ENCODE data around the gene MRPL17. TPM values are rescaled to one million over a fixed set of nuclear protein-coding genes. Genes with fewer than 3 reads are reported as not detected.

Gene MRPL17
- polyA plus RNA-seq, 3 donors, result 8.0 to 14.0 (median 12.8) TPM

GRCh38 chr11:6719576-6719975 lies 36.4 kb upstream of the MRPL17 start:
- H3K27me3 ChIP-seq (ENCODE audit: control insufficient read depth in 2 of 2, insufficient read depth in 2 of 2, low read length in 2 of 2), result no peaks in the 10 kb centered on the region
- DNase-seq, result no peak
- no peak for TF ChIP-seq CTCF (IDR thresholded peaks at IDR 0.05)
- intact Hi-C loops (cut with micrococcal nuclease), result no loop called here
- Mint-ChIP-seq H3K27ac (no peak overlapping the region), H3K27me3 (ENCODE audit: low read depth in 3 of 3) (no peaks in the 10 kb centered on the region), H3K4me1 (peaks cover 28% of the 10 kb centered on the region), H3K9me3 (peaks cover 0 to 14% (median 4%) of the 10 kb centered on the region in 7 donors), H3K36me3 (peaks cover 31 to 34% of the 10 kb centered on the region in 2 donors), H3K4me3 (no peak overlapping the region)
- no peak overlapping the region for H3K4me3 ChIP-seq (replicated peaks in 1 of 3; ENCODE audit: low read depth in 2 of 3, low read length in 3 of 3)
- no peak overlapping the region for H3K9ac ChIP-seq (ENCODE audit: insufficient read depth, low read length, poor library complexity, severe bottlenecking)
- H3K79me2 ChIP-seq (ENCODE audit: insufficient read depth, low read length), result peaks cover 11% of the 10 kb centered on the region
- peaks cover 3 to 38% of the 10 kb centered on the region in 2 donors for H3K36me3 ChIP-seq (replicated peaks in 1 of 2; ENCODE audit: control insufficient read depth in 1 of 2, insufficient read depth in 2 of 2, low read length in 2 of 2)
- H2AFZ ChIP-seq (ENCODE audit: insufficient read depth, low read depth, low read length, poor library complexity, severe bottlenecking), result no peak overlapping the region
- peaks cover 6 to 7% of the 10 kb centered on the region in 2 donors for H3K4me1 ChIP-seq (ENCODE audit: control insufficient read depth in 1 of 2, insufficient read depth in 2 of 2, low read length in 2 of 2)
- H3K27ac ChIP-seq (ENCODE audit: low read depth in 1 of 2, low read length in 2 of 2), result no peak overlapping the region
- H3K9me3 ChIP-seq (replicated peaks in 1 of 2; ENCODE audit: control insufficient read depth in 1 of 2, insufficient read depth in 1 of 2, low read length in 2 of 2), result no peaks in the 10 kb centered on the region
- H3K4me2 ChIP-seq (replicated peaks; ENCODE audit: extremely low read depth, low read length, poor library complexity, severe bottlenecking), result no peak overlapping the region
- peaks cover 58% of the 10 kb centered on the region for H4K20me1 ChIP-seq (ENCODE audit: insufficient read depth, low read length)
- WGBS (ENCODE audit: insufficient coverage), result no CpG with 5 or more reads among the region's 1 CpG

GRCh38 chr11:6717426-6717825 lies 34.3 kb upstream of the MRPL17 start:
- no peak overlapping the region for H3K9ac ChIP-seq (ENCODE audit: insufficient read depth, low read length, poor library complexity, severe bottlenecking)
- Mint-ChIP-seq H3K27ac (peak overlapping the region in 1 of 7 donors; percentile 74), H3K9me3 (peaks cover under 1 to 14% (median 4%) of the 10 kb centered on the region in 7 donors), H3K36me3 (peaks cover 22 to 24% of the 10 kb centered on the region in 2 donors), H3K4me1 (peaks cover 26% of the 10 kb centered on the region), H3K27me3 (ENCODE audit: low read depth in 3 of 3) (peaks cover 0 to 3% (median 1%) of the 10 kb centered on the region in 3 donors), H3K4me3 (no peak overlapping the region)
- no peak overlapping the region for H3K27ac ChIP-seq (ENCODE audit: low read depth in 1 of 2, low read length in 2 of 2)
- no peak overlapping the region for H2AFZ ChIP-seq (ENCODE audit: insufficient read depth, low read depth, low read length, poor library complexity, severe bottlenecking)
- peaks cover 36% of the 10 kb centered on the region for H4K20me1 ChIP-seq (ENCODE audit: insufficient read depth, low read length)
- WGBS (ENCODE audit: insufficient coverage), result 100% methylated on average over 1 of the region's 3 CpGs
- H3K4me1 ChIP-seq (ENCODE audit: control insufficient read depth in 1 of 2, insufficient read depth in 2 of 2, low read length in 2 of 2), result peaks cover 6 to 7% of the 10 kb centered on the region in 2 donors
- intact Hi-C loops (cut with micrococcal nuclease), result no loop called here
- H3K4me2 ChIP-seq (replicated peaks; ENCODE audit: extremely low read depth, low read length, poor library complexity, severe bottlenecking), result no peak overlapping the region
- no peaks in the 10 kb centered on the region for H3K79me2 ChIP-seq (ENCODE audit: insufficient read depth, low read length)
- no peaks in the 10 kb centered on the region for H3K9me3 ChIP-seq (replicated peaks in 1 of 2; ENCODE audit: control insufficient read depth in 1 of 2, insufficient read depth in 1 of 2, low read length in 2 of 2)
- H3K4me3 ChIP-seq (replicated peaks in 1 of 3; ENCODE audit: low read depth in 2 of 3, low read length in 3 of 3), result no peak overlapping the region
- no peaks in the 10 kb centered on the region for H3K27me3 ChIP-seq (ENCODE audit: control insufficient read depth in 2 of 2, insufficient read depth in 2 of 2, low read length in 2 of 2)
- H3K36me3 ChIP-seq (replicated peaks in 1 of 2; ENCODE audit: control insufficient read depth in 1 of 2, insufficient read depth in 2 of 2, low read length in 2 of 2), result peaks cover 3 to 27% of the 10 kb centered on the region in 2 donors
- no peak for TF ChIP-seq CTCF (IDR thresholded peaks at IDR 0.05)
- DNase-seq, result peak in 1 of 3 donors; percentile 19

Measured in CD14-positive monocyte (primary cell).